Caco-2 (cell line): ENCODE data around the gene NT5DC1. TPM values are rescaled to one million over a fixed set of nuclear protein-coding genes. Genes with fewer than 3 reads are reported as not detected.

ENCODE experiments used
- BruUV-seq: library from RNA; stranded (reverse); fragments of 400-500 nt; replicated peaks from 2 replicates; lab custom pipeline; 2021; lab: Mats Ljungman, UMichigan
- CTCF ChIA-PET: fragments of 300-600 bp; sonication (Branson Sonifier 250); formaldehyde crosslinking; loops from one replicate; lab custom pipeline; 2022; ENCODE audit warnings: antibody characterized with exemption; lab: Charles Lee
- POLR2A ChIA-PET: fragments of 300-600 bp; sonication (Branson Sonifier 250); formaldehyde crosslinking; loops from one replicate; lab custom pipeline; 2022; ENCODE audit warnings: antibody characterized with exemption; lab: Charles Lee
- DNase-seq, 2 experiments: peaks; one replicate each; pipeline versions ENCODE4 v3.0.0 to v3.0.0-alpha.2; 2020 to 2022
- H3K27me3 ChIP-seq: replicated peaks from 2 replicates; pipeline ENCODE4 v1.6.0; 2011; ENCODE audit warnings: low read length; ENCODE audit not compliant: control insufficient read depth, insufficient read depth
- H3K36me3 ChIP-seq: 2 replicates; pipeline ENCODE4 v1.5.1; 2011; ENCODE audit warnings: low read length; ENCODE audit not compliant: control insufficient read depth, insufficient read depth
- H3K4me1 ChIP-seq: fragments of 250-450 bp; sonication (Bioruptor Pico); 2 replicates; pipeline ENCODE4 v1.5.1; 2020; ENCODE audit warnings: mild to moderate bottlenecking
- H3K4me3 ChIP-seq: 2 replicates; pipeline ENCODE4 v1.5.1; 2011; ENCODE audit warnings: low read depth, mild to moderate bottlenecking, control low read depth, low read length
- H3K9me3 ChIP-seq: fragments of 250-450 bp; sonication (Bioruptor Pico); 2 replicates; pipeline ENCODE4 v1.5.1; 2020; ENCODE audit warnings: mild to moderate bottlenecking, moderate library complexity
- H3K27ac Mint-ChIP-seq: one replicate; pipeline ENCODE4 v1.8.0; 2022; ENCODE audit warnings: mixed read lengths; ENCODE audit not compliant: unreplicated experiment
- H3K27me3 Mint-ChIP-seq: one replicate; pipeline ENCODE4 v1.8.0; 2022; ENCODE audit warnings: mixed read lengths; ENCODE audit not compliant: insufficient read depth, unreplicated experiment
- H3K36me3 Mint-ChIP-seq: one replicate; pipeline ENCODE4 v1.8.0; 2022; ENCODE audit warnings: mild to moderate bottlenecking, mixed read lengths; ENCODE audit not compliant: insufficient read depth, unreplicated experiment
- H3K4me1 Mint-ChIP-seq: one replicate; pipeline ENCODE4 v1.8.0; 2022; ENCODE audit warnings: low read depth, mixed read lengths; ENCODE audit not compliant: unreplicated experiment
- H3K4me3 Mint-ChIP-seq: one replicate; pipeline ENCODE4 v1.8.0; 2022; ENCODE audit warnings: mild to moderate bottlenecking, moderate library complexity, mixed read lengths; ENCODE audit not compliant: unreplicated experiment
- H3K9me3 Mint-ChIP-seq: one replicate; pipeline ENCODE4 v1.8.0; 2022; ENCODE audit warnings: mixed read lengths; ENCODE audit not compliant: unreplicated experiment
- intact Hi-C: fragments of 100-400 bp; cut with micrococcal nuclease; formaldehyde crosslinking; loops from one replicate; pipeline ENCODE4 v1.10.0; 2022; ENCODE audit not compliant: unreplicated experiment
- total RNA-seq: library from RNA; stranded (reverse); gene quantifications from 2 replicates; pipeline ENCODE4 v1.2.3, GENCODE V29; 2022
- TF ChIP-seq, protein P1 (sequence below), 2 experiments: fragments of 200-600 bp in 1 of 2; IDR thresholded peaks; 1 replicate in 1 of 2; 2 replicates in 1 of 2; pipeline versions ENCODE4 v1.5.1 to v1.8.0; 2011 to 2022; ENCODE audit warnings: antibody characterized with exemption in 1 of 2, control low read depth in 1 of 2, inconsistent platforms in 1 of 2, low read depth in 1 of 2, low read length in 1 of 2, mild to moderate bottlenecking in 1 of 2, moderate library complexity in 1 of 2; ENCODE audit not compliant: insufficient read depth in 1 of 2, severe bottlenecking in 1 of 2, unreplicated experiment in 1 of 2

NT5DC1 gene
- total RNA-seq, 1 experiment from 2014 or later = 54.3 TPM

DNA sequence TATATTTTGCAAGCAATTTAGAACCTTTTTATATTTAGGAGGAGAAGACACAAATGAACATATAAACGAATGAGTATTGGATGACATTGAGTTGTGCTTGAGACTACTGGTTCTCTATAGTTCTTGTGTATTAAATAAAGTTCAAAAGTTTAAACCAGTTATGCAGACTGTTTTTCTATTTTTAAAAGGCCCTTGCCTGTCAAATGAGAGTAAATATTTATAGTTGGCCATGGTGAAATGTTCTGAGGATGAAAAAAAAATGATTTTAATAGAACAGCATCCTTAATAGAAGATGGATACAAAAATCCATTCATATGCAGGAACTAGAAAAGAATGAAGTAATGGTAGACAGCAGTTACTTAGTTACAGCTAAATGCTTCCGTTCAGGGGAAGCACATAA, 88.8 kb downstream of the NT5DC1 start:
- Histone ChIP-seq H3K36me3 (no peaks in the 10 kb centered on the region), H3K4me1 (no peaks in the 10 kb centered on the region), H3K27me3 (no peaks in the 10 kb centered on the region), H3K9me3 (no peaks in the 10 kb centered on the region), H3K4me3 (no peak overlapping the region)
- Mint-ChIP-seq H3K4me1 (no peaks in the 10 kb centered on the region), H3K27ac (no peak overlapping the region), H3K27me3 (no peaks in the 10 kb centered on the region), H3K36me3 (no peaks in the 10 kb centered on the region), H3K4me3 (no peak overlapping the region), H3K9me3 (peaks cover 14% of the 10 kb centered on the region)
- ChIA-PET CTCF (no interaction called here), POLR2A (no interaction called here)
- no peak for DNase-seq
- TF ChIP-seq, protein P1, sequence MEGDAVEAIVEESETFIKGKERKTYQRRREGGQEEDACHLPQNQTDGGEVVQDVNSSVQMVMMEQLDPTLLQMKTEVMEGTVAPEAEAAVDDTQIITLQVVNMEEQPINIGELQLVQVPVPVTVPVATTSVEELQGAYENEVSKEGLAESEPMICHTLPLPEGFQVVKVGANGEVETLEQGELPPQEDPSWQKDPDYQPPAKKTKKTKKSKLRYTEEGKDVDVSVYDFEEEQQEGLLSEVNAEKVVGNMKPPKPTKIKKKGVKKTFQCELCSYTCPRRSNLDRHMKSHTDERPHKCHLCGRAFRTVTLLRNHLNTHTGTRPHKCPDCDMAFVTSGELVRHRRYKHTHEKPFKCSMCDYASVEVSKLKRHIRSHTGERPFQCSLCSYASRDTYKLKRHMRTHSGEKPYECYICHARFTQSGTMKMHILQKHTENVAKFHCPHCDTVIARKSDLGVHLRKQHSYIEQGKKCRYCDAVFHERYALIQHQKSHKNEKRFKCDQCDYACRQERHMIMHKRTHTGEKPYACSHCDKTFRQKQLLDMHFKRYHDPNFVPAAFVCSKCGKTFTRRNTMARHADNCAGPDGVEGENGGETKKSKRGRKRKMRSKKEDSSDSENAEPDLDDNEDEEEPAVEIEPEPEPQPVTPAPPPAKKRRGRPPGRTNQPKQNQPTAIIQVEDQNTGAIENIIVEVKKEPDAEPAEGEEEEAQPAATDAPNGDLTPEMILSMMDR (IDR thresholded peaks at IDR 0.05; ENCODE audit: insufficient read depth in 1 of 2, low read depth in 1 of 2, low read length in 1 of 2, severe bottlenecking in 1 of 2, unreplicated experiment in 1 of 2) = no peak
- no TSS peak for BruUV-seq
- intact Hi-C loops = no loop called here

DNA sequence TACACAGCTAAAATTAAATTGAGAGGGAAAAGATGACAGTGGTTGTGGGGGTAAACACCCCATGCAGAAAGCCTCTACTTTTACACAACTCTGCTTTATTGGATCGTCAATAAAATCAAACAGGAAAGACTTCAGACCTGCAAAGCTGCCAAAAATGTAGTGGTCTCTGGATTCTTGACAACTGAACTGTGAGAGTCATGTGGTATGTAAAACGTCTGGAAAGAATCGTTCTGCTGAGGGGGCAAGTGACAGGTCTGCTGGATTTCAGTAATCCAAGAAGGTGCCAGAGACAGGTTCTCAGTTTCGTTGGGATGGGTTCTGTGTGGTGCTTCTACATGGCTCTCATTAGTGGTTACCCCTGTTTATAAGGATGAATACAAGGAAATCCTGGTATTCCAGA, 89.9 kb downstream of the NT5DC1 start:
- intact Hi-C loops = no loop called here
- Histone ChIP-seq H3K9me3 (no peaks in the 10 kb centered on the region), H3K4me1 (no peaks in the 10 kb centered on the region), H3K4me3 (no peak overlapping the region), H3K36me3 (no peaks in the 10 kb centered on the region), H3K27me3 (no peaks in the 10 kb centered on the region)
- Mint-ChIP-seq H3K27ac (no peak overlapping the region), H3K27me3 (no peaks in the 10 kb centered on the region), H3K4me3 (no peak overlapping the region), H3K9me3 (peaks cover 8% of the 10 kb centered on the region), H3K4me1 (no peaks in the 10 kb centered on the region), H3K36me3 (no peaks in the 10 kb centered on the region)
- POLR2A ChIA-PET = no interaction called here
- no TSS peak for BruUV-seq
- TF ChIP-seq, protein P1 (IDR thresholded peaks at IDR 0.05; ENCODE audit: insufficient read depth in 1 of 2, low read depth in 1 of 2, low read length in 1 of 2, severe bottlenecking in 1 of 2, unreplicated experiment in 1 of 2) = no peak
- CTCF ChIA-PET = no interaction called here
- no peak for DNase-seq

DNA sequence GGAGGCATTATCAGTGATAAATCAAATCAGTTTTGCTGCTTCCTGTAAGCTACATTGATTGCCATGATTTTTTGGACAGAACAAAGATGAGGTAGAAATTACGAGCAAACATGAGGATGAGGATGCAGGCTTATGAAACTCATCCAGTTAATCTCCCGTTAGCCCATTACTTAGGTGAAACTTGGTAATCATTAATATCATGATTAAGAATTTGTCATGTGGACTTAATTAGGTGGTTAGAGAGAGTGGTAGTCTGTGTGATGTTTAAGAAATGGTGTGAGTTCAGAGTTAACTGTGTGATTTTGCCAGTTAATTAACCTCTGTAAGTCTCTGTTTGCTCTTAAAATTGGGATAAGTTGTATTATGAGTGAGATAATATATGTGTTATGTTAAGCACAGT, 91.2 kb downstream of the NT5DC1 start:
- CTCF ChIA-PET = no interaction called here
- no peaks in the 10 kb centered on the region for H3K9me3 ChIP-seq
- no peak for DNase-seq
- Mint-ChIP-seq H3K27ac (no peak overlapping the region), H3K4me3 (no peak overlapping the region), H3K36me3 (no peaks in the 10 kb centered on the region), H3K9me3 (peaks cover under 1% of the 10 kb centered on the region), H3K4me1 (no peaks in the 10 kb centered on the region), H3K27me3 (no peaks in the 10 kb centered on the region)
- TF ChIP-seq, protein P1 (IDR thresholded peaks at IDR 0.05; ENCODE audit: insufficient read depth in 1 of 2, low read depth in 1 of 2, low read length in 1 of 2, severe bottlenecking in 1 of 2, unreplicated experiment in 1 of 2) = no peak
- no peak overlapping the region for H3K4me3 ChIP-seq
- H3K4me1 ChIP-seq = no peaks in the 10 kb centered on the region
- no peaks in the 10 kb centered on the region for H3K27me3 ChIP-seq
- POLR2A ChIA-PET = no interaction called here
- no peaks in the 10 kb centered on the region; the same call in 1 of the 2 replicates for H3K36me3 ChIP-seq
- intact Hi-C loops = no loop called here
- BruUV-seq = no TSS peak
